ENCODE data around the gene TEX264.

TEX264 gene

GRCh38 chr3:51748327-51748726 is 77.3 kb downstream of the TEX264 start:
- WGBS, 2 donors (ENCODE audit: extremely low coverage in 2 of 2, insufficient read length in 2 of 2, insufficient replicate concordance in 1 of 2): no CpG with 5 or more reads among the region's 1 CpG
- no peak overlapping the region for H3K4ac ChIP-seq (ENCODE audit: low read length)
- no peak overlapping the region for H3K23ac ChIP-seq (ENCODE audit: low read depth, low read length, poor library complexity)
- no peak for DNase-seq (ENCODE audit: low spot score)
- no peak overlapping the region for H3K4me2 ChIP-seq (ENCODE audit: insufficient read depth, low read length, poor library complexity, severe bottlenecking)
- no peak overlapping the region for H2BK120ac ChIP-seq (ENCODE audit: low read depth, low read length)
- H3K4me3 ChIP-seq (ENCODE audit: low read length in 2 of 2): no peak overlapping the region
- H2BK15ac ChIP-seq (ENCODE audit: low read length): no peak overlapping the region
- H3K36me3 ChIP-seq (replicated peaks in 1 of 2; ENCODE audit: control insufficient read depth in 2 of 2, insufficient read depth in 2 of 2, low read length in 2 of 2): no peaks in the 10 kb centered on the region
- H2AK5ac ChIP-seq (ENCODE audit: low read depth, low read length): no peak overlapping the region
- H2BK12ac ChIP-seq (ENCODE audit: low read length): no peak overlapping the region
- peaks cover 0 to 4% of the 10 kb centered on the region in 2 donors for H3K9me3 ChIP-seq (replicated peaks in 1 of 2; ENCODE audit: control insufficient read depth in 2 of 2, insufficient read depth in 1 of 2, low read depth in 1 of 2, low read length in 2 of 2)
- H2AFZ ChIP-seq (ENCODE audit: low read length): no peak overlapping the region
- H3K4me1 ChIP-seq (ENCODE audit: control insufficient read depth in 2 of 2, insufficient read depth in 1 of 2, low read depth in 1 of 2, low read length in 2 of 2): no peaks in the 10 kb centered on the region
- no peak overlapping the region for H3K18ac ChIP-seq (ENCODE audit: low read length)
- no peak overlapping the region for H2BK5ac ChIP-seq (ENCODE audit: low read length)
- H4K91ac ChIP-seq (ENCODE audit: low read depth, low read length, poor library complexity): no peak overlapping the region
- no peaks in the 10 kb centered on the region for H3K79me1 ChIP-seq (ENCODE audit: low read depth, low read length)
- no peak overlapping the region for H3K14ac ChIP-seq (ENCODE audit: low read length)
- no peak overlapping the region for H3K9ac ChIP-seq (ENCODE audit: low read depth, low read length, poor library complexity)
- H3K27ac ChIP-seq (replicated peaks; ENCODE audit: low read length): no peak overlapping the region
- H3K27me3 ChIP-seq (ENCODE audit: control insufficient read depth in 3 of 3, insufficient read depth in 3 of 3, low read depth in 1 of 3, low read length in 3 of 3): no peaks in the 10 kb centered on the region
- H4K8ac ChIP-seq (ENCODE audit: low read depth, low read length): no peak overlapping the region

GRCh38 chr3:51750878-51751277 is 79.8 kb downstream of the TEX264 start:
- Histone ChIP-seq H3K9me3 (replicated peaks in 1 of 2; ENCODE audit: control insufficient read depth in 2 of 2, insufficient read depth in 1 of 2, low read depth in 1 of 2, low read length in 2 of 2) (peaks cover 0 to 4% of the 10 kb centered on the region in 2 donors), H3K27me3 (ENCODE audit: control insufficient read depth in 3 of 3, insufficient read depth in 3 of 3, low read depth in 1 of 3, low read length in 3 of 3) (no peaks in the 10 kb centered on the region), H2BK15ac (ENCODE audit: low read length) (no peak overlapping the region), H3K4me3 (ENCODE audit: low read length in 2 of 2) (no peak overlapping the region), H3K4me2 (ENCODE audit: insufficient read depth, low read length, poor library complexity, severe bottlenecking) (no peak overlapping the region), H4K8ac (ENCODE audit: low read depth, low read length) (no peak overlapping the region), H2AK5ac (ENCODE audit: low read depth, low read length) (no peak overlapping the region), H3K9ac (ENCODE audit: low read depth, low read length, poor library complexity) (no peak overlapping the region), H4K91ac (ENCODE audit: low read depth, low read length, poor library complexity) (no peak overlapping the region), H3K18ac (ENCODE audit: low read length) (no peak overlapping the region), H3K79me1 (ENCODE audit: low read depth, low read length) (no peaks in the 10 kb centered on the region), H3K14ac (ENCODE audit: low read length) (no peak overlapping the region), H2BK120ac (ENCODE audit: low read depth, low read length) (no peak overlapping the region), H3K4ac (ENCODE audit: low read length) (no peak overlapping the region), H2BK5ac (ENCODE audit: low read length) (no peak overlapping the region), H3K36me3 (replicated peaks in 1 of 2; ENCODE audit: control insufficient read depth in 2 of 2, insufficient read depth in 2 of 2, low read length in 2 of 2) (no peaks in the 10 kb centered on the region), H2BK12ac (ENCODE audit: low read length) (no peak overlapping the region), H3K27ac (replicated peaks; ENCODE audit: low read length) (no peak overlapping the region), H3K23ac (ENCODE audit: low read depth, low read length, poor library complexity) (no peak overlapping the region), H2AFZ (ENCODE audit: low read length) (no peak overlapping the region), H3K4me1 (ENCODE audit: control insufficient read depth in 2 of 2, insufficient read depth in 1 of 2, low read depth in 1 of 2, low read length in 2 of 2) (no peaks in the 10 kb centered on the region)
- WGBS, 2 donors (ENCODE audit: extremely low coverage in 2 of 2, insufficient read length in 2 of 2, insufficient replicate concordance in 1 of 2): no CpG with 5 or more reads among the region's 1 CpG
- no peak for DNase-seq (ENCODE audit: low spot score)

- Histone ChIP-seq H2BK5ac (ENCODE audit: low read length) (no peak overlapping the region), H2AFZ (ENCODE audit: low read length) (no peak overlapping the region), H3K4ac (ENCODE audit: low read length) (no peak overlapping the region), H3K4me1 (ENCODE audit: control insufficient read depth in 2 of 2, insufficient read depth in 1 of 2, low read depth in 1 of 2, low read length in 2 of 2) (no peaks in the 10 kb centered on the region), H3K27me3 (ENCODE audit: control insufficient read depth in 3 of 3, insufficient read depth in 3 of 3, low read depth in 1 of 3, low read length in 3 of 3) (no peaks in the 10 kb centered on the region), H3K4me3 (ENCODE audit: low read length in 2 of 2) (no peak overlapping the region), H2AK5ac (ENCODE audit: low read depth, low read length) (no peak overlapping the region), H3K4me2 (ENCODE audit: insufficient read depth, low read length, poor library complexity, severe bottlenecking) (no peak overlapping the region), H3K9ac (ENCODE audit: low read depth, low read length, poor library complexity) (no peak overlapping the region), H3K14ac (ENCODE audit: low read length) (no peak overlapping the region), H3K9me3 (replicated peaks in 1 of 2; ENCODE audit: control insufficient read depth in 2 of 2, insufficient read depth in 1 of 2, low read depth in 1 of 2, low read length in 2 of 2) (peaks cover 0 to 4% of the 10 kb centered on the region in 2 donors), H3K27ac (replicated peaks; ENCODE audit: low read length) (no peak overlapping the region), H3K18ac (ENCODE audit: low read length) (no peak overlapping the region), H3K23ac (ENCODE audit: low read depth, low read length, poor library complexity) (no peak overlapping the region), H2BK12ac (ENCODE audit: low read length) (no peak overlapping the region), H4K8ac (ENCODE audit: low read depth, low read length) (no peak overlapping the region), H2BK120ac (ENCODE audit: low read depth, low read length) (no peak overlapping the region), H2BK15ac (ENCODE audit: low read length) (no peak overlapping the region), H4K91ac (ENCODE audit: low read depth, low read length, poor library complexity) (no peak overlapping the region), H3K79me1 (ENCODE audit: low read depth, low read length) (no peaks in the 10 kb centered on the region), H3K36me3 (replicated peaks in 1 of 2; ENCODE audit: control insufficient read depth in 2 of 2, insufficient read depth in 2 of 2, low read length in 2 of 2) (no peaks in the 10 kb centered on the region)
- WGBS, 2 donors (ENCODE audit: extremely low coverage in 2 of 2, insufficient read length in 2 of 2, insufficient replicate concordance in 1 of 2): no CpG with 5 or more reads among the region's 2 CpGs
- DNase-seq (ENCODE audit: low spot score): no peak
Measured at GRCh38 chr3:51751287-51751686, 80.2 kb downstream of the TEX264 start.

Small RNAs within 50 kb of the gene (small RNA-seq; reads per million reads assigned to genes)
- gene RNA5SP132 (ENCODE audit: insufficient read depth): 1,366 reads per million, percentile 99 among the genes with 10 or more reads in this experiment
